ENCODE results near the gene CNTN1. TPM values are rescaled to one million over a fixed set of nuclear protein-coding genes. Genes with fewer than 3 reads are reported as not detected.

CNTN1 gene
- total RNA-seq, 2 donors from 2014 or later = 0.16 to 0.19 TPM

DNA sequence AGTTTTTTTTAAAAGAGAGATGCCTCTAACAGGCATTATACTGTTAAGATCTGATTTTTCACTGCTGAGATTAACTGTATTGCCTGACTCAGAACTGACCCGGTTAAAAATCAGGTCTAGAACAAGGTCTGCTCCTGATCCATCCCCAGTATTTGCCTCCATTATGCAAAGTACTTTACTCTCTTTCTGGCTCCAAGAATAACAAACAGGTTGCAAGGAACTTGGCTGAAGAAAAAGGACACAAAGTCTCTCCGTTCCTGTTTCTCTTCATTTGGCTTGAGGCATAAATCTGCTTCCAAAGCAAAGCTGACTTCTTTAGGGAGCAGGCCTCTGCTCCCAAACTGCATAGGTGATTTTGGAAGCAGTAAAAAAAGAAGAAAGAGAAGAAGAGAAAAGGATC, 296.6 kb downstream of the CNTN1 start:
- Histone ChIP-seq H3K27ac (no peak overlapping the region), H3K36me3 (no peaks in the 10 kb centered on the region), H3K27me3 (no peaks in the 10 kb centered on the region), H3K4me3 (no peak overlapping the region), H3K9me3 (peaks cover 0 to 11% of the 10 kb centered on the region in 2 donors), H3K4me1 (no peaks in the 10 kb centered on the region)
- TF ChIP-seq, protein P1, sequence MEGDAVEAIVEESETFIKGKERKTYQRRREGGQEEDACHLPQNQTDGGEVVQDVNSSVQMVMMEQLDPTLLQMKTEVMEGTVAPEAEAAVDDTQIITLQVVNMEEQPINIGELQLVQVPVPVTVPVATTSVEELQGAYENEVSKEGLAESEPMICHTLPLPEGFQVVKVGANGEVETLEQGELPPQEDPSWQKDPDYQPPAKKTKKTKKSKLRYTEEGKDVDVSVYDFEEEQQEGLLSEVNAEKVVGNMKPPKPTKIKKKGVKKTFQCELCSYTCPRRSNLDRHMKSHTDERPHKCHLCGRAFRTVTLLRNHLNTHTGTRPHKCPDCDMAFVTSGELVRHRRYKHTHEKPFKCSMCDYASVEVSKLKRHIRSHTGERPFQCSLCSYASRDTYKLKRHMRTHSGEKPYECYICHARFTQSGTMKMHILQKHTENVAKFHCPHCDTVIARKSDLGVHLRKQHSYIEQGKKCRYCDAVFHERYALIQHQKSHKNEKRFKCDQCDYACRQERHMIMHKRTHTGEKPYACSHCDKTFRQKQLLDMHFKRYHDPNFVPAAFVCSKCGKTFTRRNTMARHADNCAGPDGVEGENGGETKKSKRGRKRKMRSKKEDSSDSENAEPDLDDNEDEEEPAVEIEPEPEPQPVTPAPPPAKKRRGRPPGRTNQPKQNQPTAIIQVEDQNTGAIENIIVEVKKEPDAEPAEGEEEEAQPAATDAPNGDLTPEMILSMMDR (IDR thresholded peaks at IDR 0.05) = no peak
- no peak for DNase-seq (ENCODE audit: low spot score)

DNA sequence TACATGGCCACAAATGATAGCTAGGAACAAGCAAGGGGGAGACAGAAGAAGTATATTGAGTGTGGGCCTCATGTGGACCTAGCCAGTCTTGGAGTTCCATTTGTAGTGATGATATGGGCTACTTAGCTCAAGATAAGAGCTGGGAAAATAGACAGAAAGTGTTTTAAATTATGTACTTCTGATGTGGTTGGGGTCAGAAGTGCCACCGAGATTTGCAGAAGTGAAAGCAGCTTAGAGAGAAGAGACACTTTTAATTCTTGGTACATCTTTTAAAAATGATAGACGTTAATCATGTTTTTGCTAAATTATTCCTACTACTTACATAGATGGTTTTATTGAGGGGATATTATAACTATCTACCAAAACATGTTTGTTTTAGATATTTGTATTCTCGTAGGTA, 297.5 kb downstream of the CNTN1 start:
- H3K36me3 ChIP-seq = no peaks in the 10 kb centered on the region
- H3K27ac ChIP-seq = no peak overlapping the region
- no peaks in the 10 kb centered on the region for H3K27me3 ChIP-seq
- no peaks in the 10 kb centered on the region for H3K4me1 ChIP-seq
- H3K9me3 ChIP-seq = peaks cover 0 to 5% of the 10 kb centered on the region in 2 donors
- no peak overlapping the region for H3K4me3 ChIP-seq
- TF ChIP-seq, protein P1 (IDR thresholded peaks at IDR 0.05) = no peak
- DNase-seq (ENCODE audit: low spot score) = no peak

DNA sequence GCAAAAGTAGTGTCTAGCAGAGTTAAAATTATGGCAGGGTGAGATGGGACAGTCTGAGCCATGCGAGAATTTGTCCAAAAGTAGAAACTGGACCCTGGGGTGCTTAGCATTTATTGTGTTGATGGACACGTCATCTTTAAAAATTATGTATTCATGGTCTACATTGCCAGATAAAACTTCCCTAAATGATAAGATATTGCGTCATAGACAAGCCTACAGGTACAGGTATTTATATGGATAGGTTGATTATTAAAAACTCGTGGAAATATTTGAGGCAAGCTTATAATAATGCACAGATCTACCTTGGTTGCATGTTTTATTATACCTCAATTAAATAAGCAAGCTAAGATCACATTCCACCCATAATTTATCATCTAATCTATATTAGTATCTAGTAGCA, 299.9 kb downstream of the CNTN1 start:
- TF ChIP-seq, protein P1 (IDR thresholded peaks at IDR 0.05) = no peak

DNA sequence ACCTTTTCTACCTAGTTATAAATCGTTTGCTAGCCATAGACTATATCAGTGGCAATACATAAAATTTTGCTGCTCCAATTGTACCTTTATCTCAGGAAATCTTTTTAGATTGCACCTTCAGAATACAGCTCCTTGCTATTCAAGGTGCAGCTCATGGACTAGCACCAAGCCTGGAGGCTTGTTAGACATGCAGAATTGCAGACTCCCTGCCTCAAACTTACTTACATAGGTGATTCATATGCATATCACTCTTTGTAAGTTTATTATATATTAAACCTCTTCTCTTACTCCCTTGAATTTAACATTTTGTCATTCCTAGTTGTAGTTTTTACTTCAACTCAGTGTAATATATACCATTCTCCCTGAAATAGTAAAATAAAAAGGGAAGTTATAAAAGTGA, 300.4 kb downstream of the CNTN1 start:
- Histone ChIP-seq H3K9me3 (no peaks in the 10 kb centered on the region), H3K36me3 (no peaks in the 10 kb centered on the region), H3K27me3 (no peaks in the 10 kb centered on the region), H3K4me1 (no peaks in the 10 kb centered on the region), H3K27ac (no peak overlapping the region), H3K4me3 (no peak overlapping the region)
- DNase-seq (ENCODE audit: low spot score) = no peak
- TF ChIP-seq, protein P1 (IDR thresholded peaks at IDR 0.05) = no peak

More for the DNA sequence above, 299.9 kb downstream of the CNTN1 start:
- no peak overlapping the region for H3K4me3 ChIP-seq
- no peaks in the 10 kb centered on the region for H3K9me3 ChIP-seq
- no peaks in the 10 kb centered on the region for H3K36me3 ChIP-seq
- no peak for DNase-seq (ENCODE audit: low spot score)
- H3K4me1 ChIP-seq = no peaks in the 10 kb centered on the region
- H3K27ac ChIP-seq = no peak overlapping the region
- no peaks in the 10 kb centered on the region for H3K27me3 ChIP-seq

DNA sequence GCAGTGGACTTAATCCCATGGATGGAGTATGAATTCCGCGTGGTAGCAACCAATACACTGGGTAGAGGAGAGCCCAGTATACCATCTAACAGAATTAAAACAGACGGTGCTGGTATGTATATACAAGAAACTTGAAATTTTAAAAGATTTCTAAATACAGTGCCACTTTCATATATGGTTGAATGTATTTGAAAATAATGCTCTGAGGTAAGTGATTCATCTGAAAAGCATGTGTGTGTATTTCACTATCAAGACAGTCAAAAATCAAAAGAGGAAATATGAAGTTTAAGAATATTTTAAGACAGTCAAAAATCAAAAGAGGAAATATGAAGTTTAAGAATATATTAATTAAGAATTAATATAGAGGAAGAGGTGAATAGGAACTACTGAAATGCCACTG, 300.9 kb downstream of the CNTN1 start:
- Histone ChIP-seq H3K36me3 (no peaks in the 10 kb centered on the region), H3K9me3 (no peaks in the 10 kb centered on the region), H3K27ac (no peak overlapping the region), H3K4me3 (no peak overlapping the region), H3K4me1 (no peaks in the 10 kb centered on the region), H3K27me3 (no peaks in the 10 kb centered on the region)
- TF ChIP-seq, protein P1 (IDR thresholded peaks at IDR 0.05) = no peak
- DNase-seq (ENCODE audit: low spot score) = no peak

DNA sequence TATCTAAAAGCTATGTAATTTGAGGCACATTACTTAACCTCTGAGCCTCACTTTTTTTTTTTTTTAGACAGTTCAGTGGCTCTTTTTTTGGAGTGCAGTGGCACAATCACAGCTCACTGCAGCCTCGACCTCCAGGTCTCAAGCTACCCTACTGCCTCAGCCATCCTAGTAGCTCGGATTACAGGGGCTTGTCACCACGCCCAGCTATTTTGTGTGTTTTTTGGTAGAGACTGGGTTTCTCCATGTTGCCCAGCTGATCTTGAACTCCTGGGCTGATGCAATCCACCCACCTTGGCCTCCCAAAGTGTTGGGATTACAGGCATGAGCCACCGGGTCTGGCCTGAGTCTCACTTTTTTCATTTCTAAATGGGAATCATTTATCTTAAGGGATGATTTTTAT, 303.9 kb downstream of the CNTN1 start:
- no peak for DNase-seq (ENCODE audit: low spot score)
- Histone ChIP-seq H3K4me3 (no peak overlapping the region), H3K27ac (no peak overlapping the region), H3K9me3 (no peaks in the 10 kb centered on the region), H3K27me3 (no peaks in the 10 kb centered on the region), H3K4me1 (no peaks in the 10 kb centered on the region), H3K36me3 (no peaks in the 10 kb centered on the region)
- TF ChIP-seq, protein P1 (IDR thresholded peaks at IDR 0.05) = no peak
